Lower lobe of right lung (tissue), 2 donors: ENCODE results near the gene CTSW. TPM values are rescaled to one million over a fixed set of nuclear protein-coding genes. Genes with fewer than 3 reads are reported as not detected.

Experiments used
- ATAC-seq, 2 donors: fragments of 200-7000 bp; cut with Tn5 transposase; one replicate each; pipeline ENCODE4 v1.9.1; 2020 to 2022; ENCODE audit warnings: mild to moderate bottlenecking in 2 of 2, moderate library complexity in 2 of 2
- DNase-seq: peaks from one replicate; pipeline ENCODE4 v3.0.0-alpha.2; 2020
- H3K27ac ChIP-seq: fragments of 200-600 bp; one replicate; pipeline ENCODE4 v1.8.0; 2022
- H3K27me3 ChIP-seq: fragments of 200-600 bp; one replicate; pipeline ENCODE4 v1.8.0; 2022; ENCODE audit warnings: low read depth
- H3K36me3 ChIP-seq: fragments of 200-600 bp; one replicate; pipeline ENCODE4 v1.8.0; 2022; ENCODE audit warnings: mild to moderate bottlenecking
- H3K4me1 ChIP-seq: fragments of 200-600 bp; one replicate; pipeline ENCODE4 v1.8.0; 2022
- H3K4me3 ChIP-seq: fragments of 200-600 bp; one replicate; pipeline ENCODE4 v1.8.0; 2022; ENCODE audit warnings: mild to moderate bottlenecking
- H3K9me3 ChIP-seq: fragments of 200-600 bp; one replicate; pipeline ENCODE4 v1.8.0; 2022
- CTCF ChIP-seq: fragments of 200-600 bp; IDR thresholded peaks from one replicate; pipeline ENCODE4 v1.8.0; 2022; ENCODE audit warnings: antibody characterized with exemption, mild to moderate bottlenecking
- intact Hi-C: fragments of 100-400 bp; cut with DNase I; formaldehyde crosslinking; loops from one replicate; pipeline ENCODE4 v1.11.0; 2022
- total RNA-seq: library from RNA; stranded (reverse); fragmentation: NEBNext Ultra II Directional; extraction: Animal tissue kit (Norgen Biotek cat#: 25700); gene quantifications from one replicate; pipeline ENCODE4 v1.2.1, GENCODE V29; 2021
- donor health status: DM: no; HTN: yes; CAD: no; lungs with severe emphysema.

The CTSW gene
- total RNA-seq, 1 donor from 2014 or later, result 20.6 TPM

- no peak overlapping the region for H3K4me3 ChIP-seq
- H3K9me3 ChIP-seq, result no peaks in the 10 kb centered on the region
- peaks cover 23% of the 10 kb centered on the region for H3K4me1 ChIP-seq
- intact Hi-C loops, result no loop called here
- no peak overlapping the region for H3K27ac ChIP-seq
- H3K27me3 ChIP-seq, result no peaks in the 10 kb centered on the region
- peaks cover 55% of the 10 kb centered on the region for H3K36me3 ChIP-seq
- no peak for TF ChIP-seq CTCF
- no peak for DNase-seq
- ATAC-seq, result no peak
Measured at GRCh38 chr11:65868907-65869306, 10.7 kb upstream of the CTSW start.

- Histone ChIP-seq H3K4me3 (no peak overlapping the region), H3K4me1 (peaks cover 26% of the 10 kb centered on the region), H3K27me3 (no peaks in the 10 kb centered on the region), H3K36me3 (peaks cover 46% of the 10 kb centered on the region), H3K9me3 (no peaks in the 10 kb centered on the region), H3K27ac (no peak overlapping the region)
- no peak for ATAC-seq
- intact Hi-C loops, result no loop called here
- peak; percentile 45 for DNase-seq
- no peak for TF ChIP-seq CTCF
Measured at GRCh38 chr11:65869643-65870306, 9.9 kb upstream of the CTSW start.

- peaks cover 41% of the 10 kb centered on the region for H3K36me3 ChIP-seq
- peaks cover 26% of the 10 kb centered on the region for H3K4me1 ChIP-seq
- DNase-seq (peak; percentile 48), ATAC-seq (no peak)
- intact Hi-C loops, result no loop called here
- H3K4me3 ChIP-seq, result no peak overlapping the region
- H3K27me3 ChIP-seq, result no peaks in the 10 kb centered on the region
- TF ChIP-seq CTCF, result no peak
- H3K27ac ChIP-seq, result no peak overlapping the region
- no peaks in the 10 kb centered on the region for H3K9me3 ChIP-seq
Measured at GRCh38 chr11:65870307-65870658, 9.4 kb upstream of the CTSW start.

- Histone ChIP-seq H3K4me1 (peaks cover 26% of the 10 kb centered on the region), H3K9me3 (no peaks in the 10 kb centered on the region), H3K36me3 (peaks cover 34% of the 10 kb centered on the region), H3K4me3 (peak overlapping the region; percentile 62), H3K27me3 (no peaks in the 10 kb centered on the region), H3K27ac (peak overlapping the region; percentile 87)
- peak; percentile 53 for DNase-seq
- intact Hi-C loops, result no loop called here
- no peak for TF ChIP-seq CTCF
- no peak for ATAC-seq
Measured at GRCh38 chr11:65870706-65871681, 8.6 kb upstream of the CTSW start.

- peaks cover 24% of the 10 kb centered on the region for H3K36me3 ChIP-seq
- peak overlapping the region; percentile 62 for H3K4me3 ChIP-seq
- TF ChIP-seq CTCF, result no peak
- peak overlapping the region; percentile 87 for H3K27ac ChIP-seq
- ATAC-seq (peak; percentile 1 to 23), DNase-seq (peak; percentile 57)
- peaks cover 26% of the 10 kb centered on the region for H3K4me1 ChIP-seq
- intact Hi-C loops, result no loop called here
- no peaks in the 10 kb centered on the region for H3K9me3 ChIP-seq
- no peaks in the 10 kb centered on the region for H3K27me3 ChIP-seq
Measured at GRCh38 chr11:65871811-65872548, 7.7 kb upstream of the CTSW start.
